ENCODE measurements around the gene MSX1.

DNA sequence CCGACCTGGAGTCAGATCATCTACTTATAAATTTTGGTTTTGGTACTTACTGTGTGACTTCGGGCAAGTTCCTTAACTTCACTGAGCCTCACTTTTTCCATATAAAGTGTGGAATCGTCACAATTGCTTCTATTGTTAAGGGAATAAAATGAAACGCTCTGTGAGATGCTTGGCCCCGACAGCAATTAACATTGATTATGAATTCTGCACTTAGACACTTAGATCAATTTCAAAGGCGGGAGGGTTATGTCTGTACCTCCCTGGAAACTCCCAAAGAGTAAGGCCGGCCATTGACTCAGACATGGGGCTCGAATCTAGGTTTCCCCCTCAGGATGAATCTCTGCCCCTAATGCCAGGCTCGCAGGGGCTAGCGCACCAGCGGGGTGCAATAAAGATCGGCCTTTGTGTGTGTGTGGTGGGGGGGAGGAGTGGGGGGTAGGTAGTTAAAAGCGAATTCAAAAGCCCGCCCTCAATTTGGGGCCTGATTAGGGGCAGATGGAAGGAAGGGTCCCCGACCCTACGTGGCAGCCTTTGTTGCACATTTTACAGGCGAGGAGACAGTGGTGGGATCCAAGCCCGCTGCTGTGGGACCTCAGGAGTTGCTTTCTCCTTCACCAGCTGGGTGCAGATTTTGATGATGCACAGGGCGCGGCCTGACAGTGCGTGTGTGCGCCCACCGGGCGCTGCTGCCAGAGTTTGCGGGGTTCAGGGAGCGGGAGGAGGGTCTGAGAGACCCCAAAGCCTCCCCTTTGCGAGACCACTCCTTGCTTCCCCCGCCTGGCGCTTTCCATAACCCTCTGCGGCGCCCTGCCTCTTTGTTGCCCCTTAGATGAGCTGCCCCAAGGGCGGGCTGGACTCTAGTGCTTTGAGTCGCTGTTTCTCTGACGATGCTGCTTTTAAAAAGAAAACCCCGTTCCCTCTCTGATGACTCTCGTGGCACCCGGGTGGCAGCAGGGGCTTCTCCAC is 9.6 kb downstream of the MSX1 start:
- TF ChIP-seq, protein P1, sequence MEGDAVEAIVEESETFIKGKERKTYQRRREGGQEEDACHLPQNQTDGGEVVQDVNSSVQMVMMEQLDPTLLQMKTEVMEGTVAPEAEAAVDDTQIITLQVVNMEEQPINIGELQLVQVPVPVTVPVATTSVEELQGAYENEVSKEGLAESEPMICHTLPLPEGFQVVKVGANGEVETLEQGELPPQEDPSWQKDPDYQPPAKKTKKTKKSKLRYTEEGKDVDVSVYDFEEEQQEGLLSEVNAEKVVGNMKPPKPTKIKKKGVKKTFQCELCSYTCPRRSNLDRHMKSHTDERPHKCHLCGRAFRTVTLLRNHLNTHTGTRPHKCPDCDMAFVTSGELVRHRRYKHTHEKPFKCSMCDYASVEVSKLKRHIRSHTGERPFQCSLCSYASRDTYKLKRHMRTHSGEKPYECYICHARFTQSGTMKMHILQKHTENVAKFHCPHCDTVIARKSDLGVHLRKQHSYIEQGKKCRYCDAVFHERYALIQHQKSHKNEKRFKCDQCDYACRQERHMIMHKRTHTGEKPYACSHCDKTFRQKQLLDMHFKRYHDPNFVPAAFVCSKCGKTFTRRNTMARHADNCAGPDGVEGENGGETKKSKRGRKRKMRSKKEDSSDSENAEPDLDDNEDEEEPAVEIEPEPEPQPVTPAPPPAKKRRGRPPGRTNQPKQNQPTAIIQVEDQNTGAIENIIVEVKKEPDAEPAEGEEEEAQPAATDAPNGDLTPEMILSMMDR (IDR thresholded peaks at IDR 0.05): no peak
- no peak for TF ChIP-seq POLR2A (IDR thresholded peaks at IDR 0.05)
